H1 (cell line): Measurements from ENCODE around the gene UIMC1. TPM values are rescaled to one million over a fixed set of nuclear protein-coding genes. Genes with fewer than 3 reads are reported as not detected.

ENCODE experiments used
- CTCF ChIA-PET: fragments of 300-600 bp; sonication (Branson Sonifier 250); formaldehyde crosslinking; loops from one replicate; lab custom pipeline; 2021; ENCODE audit not compliant: partially characterized antibody; lab: Charles Lee
- POLR2A ChIA-PET: fragments of 300-600 bp; sonication (Branson Sonifier 250); formaldehyde crosslinking; loops from one replicate; lab custom pipeline; 2021; ENCODE audit warnings: inconsistent platforms; ENCODE audit not compliant: partially characterized antibody; lab: Charles Lee
- DNase-seq, 2 experiments: peaks; one replicate each; pipeline versions ENCODE4 v3.0.0 to v3.0.0-alpha.2; 2010 to 2022; ENCODE audit warnings: low spot score in 2 of 2, low read depth in 1 of 2, mixed read lengths in 1 of 2
- FAIRE-seq: peaks from 2 replicates; lab custom pipeline; 2011; peaks lifted over from hg19 to GRCh38; lab: Jason Lieb, UNC
- H2AFZ ChIP-seq: 2 replicates; pipeline ENCODE4 v1.8.1; 2012; ENCODE audit warnings: low read length, inconsistent platforms
- H2AK5ac ChIP-seq: 2 replicates; pipeline ENCODE4 v1.6.1; 2013; ENCODE audit warnings: low read depth, low read length
- H2BK120ac ChIP-seq: replicated peaks from 2 replicates; pipeline ENCODE3; 2013; ENCODE audit warnings: low read depth, low read length, inconsistent platforms
- H2BK12ac ChIP-seq: 2 replicates; pipeline ENCODE4 v1.6.1; 2013; ENCODE audit warnings: low read depth, low read length
- H2BK15ac ChIP-seq: 2 replicates; pipeline ENCODE4 v1.6.1; 2013; ENCODE audit warnings: low read length
- H2BK20ac ChIP-seq: 2 replicates; pipeline ENCODE4 v1.6.1; 2013; ENCODE audit warnings: low read length
- H2BK5ac ChIP-seq: 2 replicates; pipeline ENCODE4 v1.6.1; 2013; ENCODE audit warnings: low read depth, low read length
- H3K14ac ChIP-seq: 2 replicates; pipeline ENCODE4 v1.6.1; 2013; ENCODE audit warnings: inconsistent platforms; ENCODE audit not compliant: insufficient read length
- H3K18ac ChIP-seq: 2 replicates; pipeline ENCODE4 v1.6.1; 2013; ENCODE audit warnings: low read length; ENCODE audit errors: extremely low read depth
- H3K23ac ChIP-seq: 2 replicates; pipeline ENCODE4 v1.6.1; 2013; ENCODE audit warnings: inconsistent platforms; ENCODE audit not compliant: insufficient read length
- H3K23me2 ChIP-seq: 2 replicates; pipeline ENCODE4 v1.6.1; 2013; ENCODE audit warnings: low read depth, low read length
- H3K27ac ChIP-seq: 2 replicates; pipeline ENCODE4 v1.6.1; 2011; ENCODE audit warnings: low read depth, low read length, inconsistent platforms
- H3K27me3 ChIP-seq, 4 experiments: replicated peaks in 1 of 4; 1 replicate in 1 of 4; 2 replicates in 3 of 4; pipeline versions ENCODE4 v1.6.1 to v1.8.1; 2011 to 2013; ENCODE audit warnings: low read length in 3 of 4, mild to moderate bottlenecking in 3 of 4, inconsistent platforms in 2 of 4, mixed read lengths in 2 of 4, moderate library complexity in 1 of 4; ENCODE audit not compliant: control insufficient read depth in 3 of 4, insufficient read depth in 3 of 4; ENCODE audit errors: extremely low read depth in 1 of 4
- H3K36me3 ChIP-seq, 4 experiments: 2 replicates each; pipeline versions ENCODE4 v1.6.1 to v1.8.1; 2011 to 2013; ENCODE audit warnings: mild to moderate bottlenecking in 4 of 4, low read length in 3 of 4, moderate library complexity in 2 of 4, control low read depth in 1 of 4, inconsistent platforms in 1 of 4; ENCODE audit not compliant: insufficient read depth in 4 of 4, control insufficient read depth in 2 of 4
- H3K4ac ChIP-seq: replicated peaks from 2 replicates; pipeline ENCODE3; 2013; ENCODE audit warnings: low read length, low read depth, mixed read lengths, inconsistent platforms; ENCODE audit not compliant: insufficient read length
- H3K4me1 ChIP-seq, 4 experiments: replicated peaks in 1 of 4; 1 replicate in 1 of 4; 2 replicates in 3 of 4; pipeline versions ENCODE4 v1.6.1 to v1.8.1; 2011 to 2013; ENCODE audit warnings: low read length in 3 of 4, inconsistent platforms in 2 of 4, mixed read lengths in 1 of 4; ENCODE audit not compliant: insufficient read depth in 4 of 4, control insufficient read depth in 3 of 4
- H3K4me2 ChIP-seq, 2 experiments: 2 replicates each; pipeline versions ENCODE4 v1.6.1 to v1.8.1; 2011 to 2013; ENCODE audit warnings: low read depth in 2 of 2, low read length in 2 of 2, control low read depth in 1 of 2, inconsistent platforms in 1 of 2, mild to moderate bottlenecking in 1 of 2; ENCODE audit not compliant: insufficient read depth in 1 of 2
- H3K4me3 ChIP-seq, 4 experiments: fragments of 200-600, 300-600 bp in 1 of 4; sonication (generic), shearing (Covaris generic), sonication (Bioruptor Twin) in 1 of 4; 2 replicates each; pipeline versions ENCODE4 v1.5.1 to v1.8.1; 2011 to 2016; ENCODE audit warnings: low read length in 4 of 4, low read depth in 3 of 4, control low read depth in 2 of 4, inconsistent platforms in 2 of 4, mild to moderate bottlenecking in 2 of 4, mixed read lengths in 1 of 4, moderate library complexity in 1 of 4; ENCODE audit not compliant: insufficient read depth in 2 of 4; ENCODE audit errors: extremely low read depth in 1 of 4
- H3K56ac ChIP-seq: replicated peaks from 2 replicates; pipeline ENCODE3; 2013; ENCODE audit warnings: low read depth, mild to moderate bottlenecking, mixed read lengths, low read length, inconsistent platforms; ENCODE audit not compliant: insufficient read length
- H3K79me1 ChIP-seq: 2 replicates; pipeline ENCODE4 v1.6.1; 2013; ENCODE audit warnings: low read depth, low read length, control low read depth
- H3K79me2 ChIP-seq, 2 experiments: 2 replicates each; pipeline versions ENCODE4 v1.6.1 to v1.8.1; 2012 to 2013; ENCODE audit warnings: low read length in 2 of 2, mild to moderate bottlenecking in 2 of 2, inconsistent platforms in 1 of 2; ENCODE audit not compliant: insufficient read depth in 2 of 2, control insufficient read depth in 1 of 2
- H3K9ac ChIP-seq, 4 experiments: replicated peaks in 1 of 4; 1 replicate in 1 of 4; 2 replicates in 3 of 4; pipeline versions ENCODE4 v1.6.1 to v1.8.1; 2011 to 2013; ENCODE audit warnings: low read depth in 3 of 4, low read length in 3 of 4, control low read depth in 2 of 4, mild to moderate bottlenecking in 2 of 4, moderate library complexity in 2 of 4, inconsistent platforms in 1 of 4; ENCODE audit errors: extremely low read depth in 1 of 4
- H3K9me3 ChIP-seq, 2 experiments: 2 replicates each; pipeline versions ENCODE4 v1.6.1 to v1.8.1; 2012 to 2013; ENCODE audit warnings: mild to moderate bottlenecking in 2 of 2, moderate library complexity in 2 of 2, control low read depth in 1 of 2, inconsistent platforms in 1 of 2, low read depth in 1 of 2, low read length in 1 of 2, mixed read lengths in 1 of 2; ENCODE audit not compliant: insufficient read depth in 2 of 2
- H4K20me1 ChIP-seq, 2 experiments: replicated peaks in 1 of 2; 2 replicates each; pipeline versions ENCODE3 to v1.8.1; 2011 to 2013; ENCODE audit warnings: inconsistent platforms in 2 of 2, low read length in 2 of 2, mild to moderate bottlenecking in 1 of 2; ENCODE audit not compliant: insufficient read depth in 2 of 2, control insufficient read depth in 1 of 2
- H4K5ac ChIP-seq: 2 replicates; pipeline ENCODE4 v1.6.1; 2013; ENCODE audit warnings: low read length, low read depth, mixed read lengths, inconsistent platforms; ENCODE audit not compliant: insufficient read length
- H4K8ac ChIP-seq: 2 replicates; pipeline ENCODE4 v1.8.0; 2013; ENCODE audit warnings: mild to moderate bottlenecking, moderate library complexity, low read length, inconsistent platforms; ENCODE audit not compliant: insufficient read depth; ENCODE audit errors: extremely low read depth
- H4K91ac ChIP-seq: replicated peaks from 2 replicates; pipeline ENCODE3; 2013; ENCODE audit warnings: low read length, mixed read lengths, inconsistent platforms; ENCODE audit not compliant: insufficient read length
- CBX8 ChIP-seq: fragments of 300-800, 300-1000 bp; sonication (generic); IDR thresholded peaks from 2 replicates; pipeline ENCODE4 v1.7.1; 2016; ENCODE audit warnings: low read depth, low read length, borderline replicate concordance
- CEBPB ChIP-seq: IDR thresholded peaks from 2 replicates; pipeline ENCODE4 v1.6.1; 2012; ENCODE audit warnings: low read depth, low read length
- CHD1 ChIP-seq: IDR thresholded peaks from 2 replicates; pipeline ENCODE4 v1.6.1; 2012; ENCODE audit warnings: low read depth, low read length, improper control_type of control experiment
- EGR1 ChIP-seq: IDR thresholded peaks from 2 replicates; pipeline ENCODE4 v1.6.1; 2011; ENCODE audit warnings: low read depth, low read length, borderline replicate concordance
- FOSL1 ChIP-seq: IDR thresholded peaks from 2 replicates; pipeline ENCODE4 v1.6.1; 2011; ENCODE audit warnings: mild to moderate bottlenecking, low read depth, low read length, moderate library complexity; ENCODE audit not compliant: insufficient read depth
- GTF2F1 ChIP-seq: IDR thresholded peaks from 2 replicates; pipeline ENCODE4 v1.6.1; 2012; ENCODE audit warnings: low read depth, low read length, improper control_type of control experiment, borderline replicate concordance
- MAX ChIP-seq: IDR thresholded peaks from 2 replicates; pipeline ENCODE4 v1.6.1; 2012; ENCODE audit warnings: inconsistent platforms
- POLR2A ChIP-seq, 2 experiments: IDR thresholded peaks; 1 replicate in 1 of 2; 2 replicates in 1 of 2; pipeline ENCODE4 v1.6.1; 2011; ENCODE audit warnings: low read depth in 2 of 2, low read length in 2 of 2, mild to moderate bottlenecking in 2 of 2; ENCODE audit errors: control extremely low read depth in 1 of 2
- POLR2AphosphoS5 ChIP-seq: IDR thresholded peaks from 2 replicates; pipeline ENCODE4 v1.6.1; 2011; ENCODE audit warnings: low read depth, low read length
- SP1 ChIP-seq: IDR thresholded peaks from 2 replicates; pipeline ENCODE4 v1.6.1; 2011; ENCODE audit warnings: low read depth, low read length
- SRF ChIP-seq: IDR thresholded peaks from 2 replicates; pipeline ENCODE4 v1.6.1; 2011; ENCODE audit warnings: mild to moderate bottlenecking, low read depth, low read length, moderate library complexity
- TAF1 ChIP-seq: IDR thresholded peaks from 2 replicates; pipeline ENCODE4 v1.6.1; 2011; ENCODE audit warnings: mild to moderate bottlenecking, low read depth, low read length
- TAF7 ChIP-seq: optimal IDR thresholded peaks from 2 replicates; pipeline ENCODE3; 2011; ENCODE audit warnings: low read depth, mild to moderate bottlenecking, inconsistent platforms, low read length, moderate library complexity, borderline replicate concordance
- ZNF274 ChIP-seq: IDR thresholded peaks from 2 replicates; pipeline ENCODE4 v1.7.0; 2012; ENCODE audit warnings: low read length, borderline replicate concordance; ENCODE audit errors: extremely low read depth
- WGBS, 2 experiments: shearing (Covaris generic) in 1 of 2; methylation state at CpG; one replicate each; pipeline versions ENCODE4 v1.1.6 to v1.1.7; 2013 to 2015; ENCODE audit warnings: low lambda C conversion rate in 2 of 2, mixed read lengths in 2 of 2, inconsistent platforms in 1 of 2, low coverage in 1 of 2, missing lambda C conversion rate in 1 of 2; ENCODE audit not compliant: insufficient replicate concordance in 2 of 2, insufficient coverage in 1 of 2, insufficient read length in 1 of 2; ENCODE audit errors: extremely low coverage in 1 of 2, missing lambda C conversion rate in 1 of 2; 5-methylcytosine and 5-hydroxymethylcytosine counted together
- polyA plus RNA-seq, 7 experiments: library from polyadenylated mRNA; depleted of rRNA in 3 of 7; stranded (reverse) in 5 of 7; unstranded in 2 of 7; fragments of >200 nt in 5 of 7; fragments of 200-250 nt in 2 of 7; gene quantifications; 1 replicate in 5 of 7; 2 replicates in 1 of 7; 4 replicates in 1 of 7; pipeline versions ENCODE4 v1.2.1 to v1.2.3, GENCODE V29; 2011 to 2013; ENCODE audit warnings: missing spikeins in 2 of 7, mixed read lengths in 2 of 7
- total RNA-seq: library from RNA; stranded (reverse); fragmentation: NEBNext Ultra II Directional; extraction: Animal tissue kit (Norgen Biotek cat#: 25700); gene quantifications from 2 replicates; pipeline ENCODE4 v1.2.1, GENCODE V29; 2021

UIMC1 gene
- total and polyA plus RNA-seq, 2 of the 8 experiments (the other 6 are each of a cell fraction or from before 2014, with no cell fraction given): 12.8 to 43.7 TPM

GRCh38 chr5:176869501-176870109, 137.0 kb downstream of the UIMC1 start:
- WGBS, 2 experiments: 80% methylated on average over 18 of the region's 38 CpGs; no CpG with 5 or more reads in 1 of the 2 experiments
- Histone ChIP-seq H3K4me2 (no peak overlapping the region), H4K5ac (no peak overlapping the region), H3K18ac (peak overlapping the region; percentile 71; the same call in 1 of the 2 replicates), H2BK12ac (peak overlapping the region; percentile 50; the same call in 1 of the 2 replicates), H4K8ac (no peak overlapping the region; the same call in 1 of the 2 replicates), H2BK15ac (no peak overlapping the region), H2BK20ac (no peak overlapping the region), H3K4ac (peak overlapping the region; percentile 38), H4K20me1 (no peaks in the 10 kb centered on the region), H3K79me1 (no peaks in the 10 kb centered on the region), H3K27me3 (no peaks in the 10 kb centered on the region), H3K4me3 (no peak overlapping the region), H2AK5ac (no peak overlapping the region), H3K9me3 (no peaks in the 10 kb centered on the region), H3K23ac (no peak overlapping the region), H2BK120ac (no peak overlapping the region), H3K27ac (no peak overlapping the region), H3K79me2 (no peaks in the 10 kb centered on the region), H3K9ac (no peak overlapping the region), H4K91ac (peak overlapping the region; percentile 95), H3K36me3 (no peaks in the 10 kb centered on the region), H2BK5ac (peak overlapping the region; percentile 76; the same call in 1 of the 2 replicates), H3K4me1 (peaks cover 0 to 15% (median 5%) of the 10 kb centered on the region in 4 experiments; a peak in 6 of 7 replicates), H3K56ac (no peak overlapping the region), H3K14ac (no peak overlapping the region), H2AFZ (no peak overlapping the region), H3K23me2 (no peaks in the 10 kb centered on the region)
- ChIA-PET CTCF (interaction anchor here (0.5 to 2.9 kb wide), 19 partner anchors 9 to 219 kb away, joined by 3 to 34 read pairs (median 4); partner anchors contain the start of gene HK3), POLR2A (interaction anchor here (1.1 kb wide), 1 partner anchor 172 kb away, joined by 3 read pairs; no protein-coding TSS in a partner anchor)
- no peak for FAIRE-seq
- DNase-seq: no peak
- TF ChIP-seq GTF2F1 (no peak), POLR2AphosphoS5 (no peak), FOSL1 (no peak), POLR2A (IDR thresholded peaks at IDR 0.05; ENCODE audit: control extremely low read depth in 1 of 2, low read depth in 2 of 2, low read length in 2 of 2) (no peak), CBX8 (no peak), TAF1 (no peak), SP1 (no peak), CHD1 (no peak), SRF (no peak), TAF7 (no peak), ZNF274 (no peak), CEBPB (no peak), MAX (no peak), EGR1 (no peak)
